HL-60/S4 (cell line): ENCODE data around the gene PAQR3.

Experiments used
- in situ Hi-C: fragments of 300-500 bp; cut with MboI; formaldehyde crosslinking; loops from 2 replicates; pipeline ENCODE4 v1.14.3; 2022; ENCODE audit warnings: low sequenced_read_pairs

The PAQR3 gene

GRCh38 chr4:78864405-78865024, 74.7 kb downstream of the PAQR3 start:
- in situ Hi-C loops = loop anchor here (10.0 kb wide), 1 partner anchor 250 kb away; no protein-coding TSS in a partner anchor

GRCh38 chr4:78863991-78864390, 75.2 kb downstream of the PAQR3 start:
- in situ Hi-C loops = loop anchor here (10.0 kb wide), 1 partner anchor 249 kb away; no protein-coding TSS in a partner anchor

- in situ Hi-C loops = loop anchor here (10.0 kb wide), 1 partner anchor 249 kb away; no protein-coding TSS in a partner anchor
These were observed 75.9 kb downstream of the PAQR3 start for GRCh38 chr4:78863254-78863869.

- in situ Hi-C loops = loop anchor here (10.0 kb wide), 1 partner anchor 248 kb away; no protein-coding TSS in a partner anchor
These were observed 76.9 kb downstream of the PAQR3 start for GRCh38 chr4:78862314-78862737.
